Hepatocyte (in vitro differentiated cells): ENCODE data around the gene ALOX12B.

Experiments used
- EZH2 ChIP-seq: fragments of 200-600 bp; sonication (generic); IDR thresholded peaks from 2 replicates; pipeline ENCODE4 v1.6.1; 2016; ENCODE audit warnings: antibody characterized with exemption, mild to moderate bottlenecking, borderline replicate concordance
- TF ChIP-seq, protein P1 (sequence below): fragments of 200-600 bp; sonication (generic); IDR thresholded peaks from 2 replicates; pipeline ENCODE4 v1.5.1; 2016; ENCODE audit warnings: antibody characterized with exemption, mild to moderate bottlenecking; ENCODE audit not compliant: poor library complexity

DNA sequence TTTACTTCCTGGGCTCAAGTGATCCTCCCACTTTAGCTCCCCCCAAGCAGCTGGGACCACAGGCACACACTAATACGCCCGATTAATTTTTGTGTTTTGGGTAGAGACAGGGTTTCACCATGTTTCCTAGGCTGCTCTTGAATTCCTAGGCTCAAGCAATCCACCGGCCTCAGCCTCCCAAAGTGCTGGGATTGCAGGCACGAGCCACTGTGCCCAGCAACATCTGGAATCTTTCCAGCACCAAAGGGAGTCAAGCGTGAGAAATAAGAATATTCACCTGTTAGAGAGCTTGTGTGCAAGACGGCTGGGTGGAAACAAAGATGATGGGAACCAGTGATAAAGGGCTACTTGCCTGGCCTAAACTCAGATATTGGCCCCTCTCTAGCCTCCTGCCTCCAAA, 14.2 kb upstream of the ALOX12B start:
- TF ChIP-seq, protein P1, sequence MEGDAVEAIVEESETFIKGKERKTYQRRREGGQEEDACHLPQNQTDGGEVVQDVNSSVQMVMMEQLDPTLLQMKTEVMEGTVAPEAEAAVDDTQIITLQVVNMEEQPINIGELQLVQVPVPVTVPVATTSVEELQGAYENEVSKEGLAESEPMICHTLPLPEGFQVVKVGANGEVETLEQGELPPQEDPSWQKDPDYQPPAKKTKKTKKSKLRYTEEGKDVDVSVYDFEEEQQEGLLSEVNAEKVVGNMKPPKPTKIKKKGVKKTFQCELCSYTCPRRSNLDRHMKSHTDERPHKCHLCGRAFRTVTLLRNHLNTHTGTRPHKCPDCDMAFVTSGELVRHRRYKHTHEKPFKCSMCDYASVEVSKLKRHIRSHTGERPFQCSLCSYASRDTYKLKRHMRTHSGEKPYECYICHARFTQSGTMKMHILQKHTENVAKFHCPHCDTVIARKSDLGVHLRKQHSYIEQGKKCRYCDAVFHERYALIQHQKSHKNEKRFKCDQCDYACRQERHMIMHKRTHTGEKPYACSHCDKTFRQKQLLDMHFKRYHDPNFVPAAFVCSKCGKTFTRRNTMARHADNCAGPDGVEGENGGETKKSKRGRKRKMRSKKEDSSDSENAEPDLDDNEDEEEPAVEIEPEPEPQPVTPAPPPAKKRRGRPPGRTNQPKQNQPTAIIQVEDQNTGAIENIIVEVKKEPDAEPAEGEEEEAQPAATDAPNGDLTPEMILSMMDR, result no peak
- TF ChIP-seq EZH2, result no peak
